HCT116 (cell line): ENCODE results near the gene GAD1. TPM values are rescaled to one million over a fixed set of nuclear protein-coding genes. Genes with fewer than 3 reads are reported as not detected.

Source experiments
- ATAC-seq: fragments of 200-7000 bp; cut with Tn5 transposase; 2 replicates; pipeline ENCODE4 v1.9.1; 2020; ENCODE audit warnings: mild to moderate bottlenecking, moderate library complexity
- BruUV-seq: library from RNA; stranded (reverse); fragments of 400-500 nt; replicated peaks from 2 replicates; lab custom pipeline; 2021; lab: Mats Ljungman, UMichigan
- CTCF ChIA-PET: fragments of 300-600 bp; sonication (Branson Sonifier 250); formaldehyde crosslinking; loops from one replicate; lab custom pipeline; 2021; ENCODE audit warnings: antibody characterized with exemption; lab: Charles Lee
- POLR2A ChIA-PET: fragments of 300-600, 350-600 bp; sonication (Branson Sonifier 250); formaldehyde crosslinking; loops from one replicate; lab custom pipeline; 2021; ENCODE audit warnings: antibody characterized with exemption; lab: Charles Lee
- RAD21 ChIA-PET, 2 experiments: fragments of 300-600 bp; sonication (Branson Sonifier 250); formaldehyde crosslinking; loops; one replicate each; lab custom pipeline; 2023; ENCODE audit warnings: low total read pairs in 2 of 2; ENCODE audit not compliant: uncharacterized antibody in 2 of 2, unreplicated experiment in 2 of 2, low non-redundant PET in 1 of 2; lab: Charles Lee
- DNase-seq: peaks from one replicate; pipeline ENCODE4 v3.0.0-alpha.2; 2010; ENCODE audit warnings: low read depth, low spot score
- H2AFZ ChIP-seq: fragments of 200-600 bp; shearing (Covaris generic), sonication (generic); 2 replicates; pipeline ENCODE4 v1.6.1; 2017; ENCODE audit warnings: low read depth, mixed run types, mixed read lengths, antibody characterized with exemption, low read length; ENCODE audit not compliant: poor library complexity, severe bottlenecking
- H3K27ac ChIP-seq: 2 replicates; pipeline ENCODE4 v1.5.1; 2012; ENCODE audit warnings: low read depth, low read length
- H3K27me3 ChIP-seq: fragments of 200-600 bp; sonication (generic); 2 replicates; pipeline ENCODE4 v1.6.1; 2016; ENCODE audit warnings: mixed run types, low read length, mixed read lengths; ENCODE audit not compliant: insufficient read depth
- H3K36me3 ChIP-seq, 2 experiments: fragments of 200-500 bp in 1 of 2; fragments of 200-600 bp in 1 of 2; sonication (Bioruptor generic) in 1 of 2; sonication (generic) in 1 of 2; 2 replicates each; pipeline versions ENCODE4 v1.5.1 to v1.6.1; 2014 to 2016; ENCODE audit warnings: low read length in 2 of 2, inconsistent platforms in 1 of 2, mixed read lengths in 1 of 2, mixed run types in 1 of 2; ENCODE audit not compliant: insufficient read depth in 2 of 2, control insufficient read depth in 1 of 2
- H3K4me1 ChIP-seq, 2 experiments: fragments of 200-600 bp in 1 of 2; sonication (generic) in 1 of 2; 2 replicates each; pipeline versions ENCODE4 v1.5.1 to v1.6.1; 2012 to 2017; ENCODE audit warnings: low read length in 2 of 2, inconsistent platforms in 1 of 2, mild to moderate bottlenecking in 1 of 2, mixed read lengths in 1 of 2, mixed run types in 1 of 2, moderate library complexity in 1 of 2; ENCODE audit not compliant: insufficient read depth in 2 of 2, control insufficient read depth in 1 of 2
- H3K4me2 ChIP-seq: fragments of 200-600 bp; sonication (generic); 2 replicates; pipeline ENCODE4 v1.6.1; 2017; ENCODE audit warnings: mixed run types, low read length, mixed read lengths
- H3K4me3 ChIP-seq, 2 experiments: fragments of 200-600 bp in 1 of 2; sonication (generic) in 1 of 2; replicated peaks in 1 of 2; 2 replicates each; pipeline ENCODE4 v1.5.1; 2011 to 2016; ENCODE audit warnings: low read length in 2 of 2, control low read depth in 1 of 2, low read depth in 1 of 2, mild to moderate bottlenecking in 1 of 2, mixed read lengths in 1 of 2, mixed run types in 1 of 2
- H3K79me2 ChIP-seq: fragments of 200-600 bp; sonication (generic); 2 replicates; pipeline ENCODE4 v1.6.1; 2017; ENCODE audit warnings: mild to moderate bottlenecking, mixed run types, low read length, moderate library complexity, mixed read lengths; ENCODE audit not compliant: insufficient read depth
- H3K9ac ChIP-seq: fragments of 200-600 bp; sonication (generic); 2 replicates; pipeline ENCODE4 v1.6.1; 2016; ENCODE audit warnings: low read length, mixed read lengths
- H3K9me2 ChIP-seq: fragments of 200-600 bp; sonication (generic), shearing (Covaris generic); 2 replicates; pipeline ENCODE4 v1.6.1; 2017; ENCODE audit warnings: mixed run types, mild to moderate bottlenecking, moderate library complexity; ENCODE audit not compliant: insufficient read depth
- H3K9me3 ChIP-seq, 2 experiments: fragments of 200-500 bp in 1 of 2; fragments of 200-600 bp in 1 of 2; sonication (Bioruptor generic) in 1 of 2; sonication (generic) in 1 of 2; 2 replicates each; pipeline ENCODE4 v1.6.1; 2014 to 2017; ENCODE audit warnings: low read length in 2 of 2, mixed read lengths in 2 of 2, inconsistent platforms in 1 of 2, low read depth in 1 of 2, mild to moderate bottlenecking in 1 of 2, mixed run types in 1 of 2, moderate library complexity in 1 of 2; ENCODE audit not compliant: control insufficient read depth in 1 of 2, insufficient read depth in 1 of 2
- H4K20me1 ChIP-seq: fragments of 200-600 bp; sonication (generic), shearing (Covaris generic); 2 replicates; pipeline ENCODE4 v1.6.1; 2017; ENCODE audit warnings: mixed run types, mild to moderate bottlenecking, moderate library complexity; ENCODE audit not compliant: insufficient read depth
- CEBPB ChIP-seq: IDR thresholded peaks from 2 replicates; pipeline ENCODE4 v1.6.1; 2012; ENCODE audit warnings: low read depth
- CTCF ChIP-seq, 3 experiments: fragments of 200-600 bp in 1 of 3; sonication (generic) in 1 of 3; IDR thresholded peaks in 2 of 3; conservative IDR thresholded peaks in 1 of 3; 2 replicates each; pipeline ENCODE4 v1.5.1; 2012 to 2017; ENCODE audit warnings: low read depth in 2 of 3, low read length in 2 of 3, antibody characterized with exemption in 1 of 3, borderline replicate concordance in 1 of 3, control low read depth in 1 of 3, mild to moderate bottlenecking in 1 of 3, mixed read lengths in 1 of 3, mixed run types in 1 of 3, moderate library complexity in 1 of 3; ENCODE audit not compliant: insufficient read depth in 1 of 3
- EGR1 ChIP-seq: IDR thresholded peaks from 2 replicates; pipeline ENCODE4 v1.6.1; 2012; ENCODE audit warnings: low read depth
- EZH2 ChIP-seq: fragments of 200-600 bp; sonication (generic); IDR thresholded peaks from 2 replicates; pipeline ENCODE4 v1.6.1; 2017; ENCODE audit warnings: antibody characterized with exemption, mixed run types
- FOSL1 ChIP-seq: IDR thresholded peaks from 2 replicates; pipeline ENCODE4 v1.6.1; 2012; ENCODE audit warnings: low read depth
- JUND ChIP-seq: IDR thresholded peaks from 2 replicates; pipeline ENCODE4 v1.6.1; 2012
- MAX ChIP-seq: IDR thresholded peaks from 2 replicates; pipeline ENCODE4 v1.6.1; 2012
- POLR2A ChIP-seq: IDR thresholded peaks from 2 replicates; pipeline ENCODE4 v1.7.0; 2011; ENCODE audit warnings: borderline replicate concordance; ENCODE audit not compliant: insufficient read depth, insufficient read length; ENCODE audit errors: extremely low read depth
- RAD21 ChIP-seq: IDR thresholded peaks from 2 replicates; pipeline ENCODE4 v1.6.1; 2012; ENCODE audit warnings: low read depth, mild to moderate bottlenecking
- REST ChIP-seq: IDR thresholded peaks from 2 replicates; pipeline ENCODE4 v1.6.1; 2012; ENCODE audit warnings: low read depth
- SIN3A ChIP-seq: IDR thresholded peaks from 2 replicates; pipeline ENCODE4 v1.6.1; 2012; ENCODE audit warnings: low read depth
- SP1 ChIP-seq: IDR thresholded peaks from 2 replicates; pipeline ENCODE4 v1.6.1; 2012; ENCODE audit warnings: low read depth
- SRF ChIP-seq: IDR thresholded peaks from 2 replicates; pipeline ENCODE4 v1.6.1; 2012; ENCODE audit warnings: low read depth
- ZBTB33 ChIP-seq: IDR thresholded peaks from 2 replicates; pipeline ENCODE4 v1.6.1; 2011; ENCODE audit warnings: mild to moderate bottlenecking, low read length, moderate library complexity; ENCODE audit not compliant: insufficient replicate concordance; ENCODE audit errors: extremely low read depth
- ZNF274 ChIP-seq: fragments of 200-500 bp; sonication (Bioruptor generic); IDR thresholded peaks from 2 replicates; pipeline ENCODE4 v1.6.1; 2014; ENCODE audit warnings: mild to moderate bottlenecking, low read depth, low read length, inconsistent platforms
- intact Hi-C: fragments of 100-400 bp; cut with micrococcal nuclease; formaldehyde crosslinking; loops from 2 replicates; pipeline ENCODE4 v1.10.0; 2022
- total RNA-seq: library from RNA; stranded (reverse); gene quantifications from one replicate; pipeline ENCODE4 v1.2.1, GENCODE V29; 2021; ENCODE audit not compliant: unreplicated experiment

Gene GAD1
- total RNA-seq, 1 experiment from 2014 or later, result 11.0 TPM

GRCh38 chr2:170842785-170843184 is 26.1 kb downstream of the GAD1 start (continued):
- TF ChIP-seq CTCF (IDR thresholded peaks at IDR 0.05 in 2 of 3, conservative IDR thresholded peaks at IDR 0.05 in 1 of 3; ENCODE audit: borderline replicate concordance in 1 of 3, insufficient read depth in 1 of 3, low read depth in 2 of 3, low read length in 2 of 3), result no peak
- no peak for TF ChIP-seq EZH2

GRCh38 chr2:170843656-170844055 is 27.0 kb downstream of the GAD1 start:
- H2AFZ ChIP-seq, result no peak overlapping the region
- no peak overlapping the region for H3K27ac ChIP-seq
- no peaks in the 10 kb centered on the region for H3K9me3 ChIP-seq
- ChIA-PET RAD21 (no interaction called here), CTCF (interaction anchor here (0.7 to 1.2 kb wide), 3 partner anchors 12 to 474 kb away, joined by 3 read pairs; no protein-coding TSS in a partner anchor), POLR2A (no interaction called here)
- H3K9me2 ChIP-seq, result no peaks in the 10 kb centered on the region
- no peaks in the 10 kb centered on the region for H3K79me2 ChIP-seq
- no peak overlapping the region for H3K9ac ChIP-seq
- H3K36me3 ChIP-seq, result no peaks in the 10 kb centered on the region; a peak in 1 of 4 replicates
- H4K20me1 ChIP-seq, result no peaks in the 10 kb centered on the region
- DNase-seq (peak; percentile 13), ATAC-seq (peak; percentile 67; the same call in 1 of the 2 replicates)
- H3K4me1 ChIP-seq, result peaks cover 11 to 26% of the 10 kb centered on the region in 2 experiments; a peak in 3 of 4 replicates
- peak overlapping the region in 1 of 2 experiments; percentile 20; a peak in 2 of 4 replicates for H3K4me3 ChIP-seq
- no peak for TF ChIP-seq REST
- peak; percentile 43; the same call in 1 of the 2 replicates for TF ChIP-seq FOSL1
- TF ChIP-seq MAX, result no peak
- TF ChIP-seq CEBPB, result no peak
- peak; percentile 16; the same call in 1 of the 2 replicates for TF ChIP-seq JUND
- no peak for TF ChIP-seq ZBTB33
- TF ChIP-seq SRF, result no peak
- no peak for TF ChIP-seq POLR2A
- no peak for TF ChIP-seq SIN3A
- TF ChIP-seq SP1, result peak; percentile 25; the same call in 1 of the 2 replicates
- TF ChIP-seq CTCF (IDR thresholded peaks at IDR 0.05 in 2 of 3, conservative IDR thresholded peaks at IDR 0.05 in 1 of 3; ENCODE audit: borderline replicate concordance in 1 of 3, insufficient read depth in 1 of 3, low read depth in 2 of 3, low read length in 2 of 3), result no peak
- no peak for TF ChIP-seq RAD21
- no peak for TF ChIP-seq ZNF274
- TF ChIP-seq EGR1, result no peak
- H3K4me2 ChIP-seq, result peak overlapping the region; percentile 50
- intact Hi-C loops, result no loop called here
- H3K27me3 ChIP-seq, result no peaks in the 10 kb centered on the region
- no TSS peak for BruUV-seq
